BE2C (cell line): ENCODE measurements around the gene WWP2.
"Not testable (repeated sequence)": the region's sequence is repeated elsewhere in the genome, so short reads cannot be mapped to it uniquely, and the experiment has no call there.

Experiments used
- DNase-seq: peaks from one replicate; pipeline ENCODE4 v3.0.0-alpha.2; 2020
- H3K27me3 ChIP-seq: fragments of 250-450 bp; sonication (Bioruptor Pico); 2 replicates; pipeline ENCODE4 v1.5.1; 2020; ENCODE audit warnings: mild to moderate bottlenecking
- H3K36me3 ChIP-seq: fragments of 250-450 bp; sonication (Bioruptor Pico); 2 replicates; pipeline ENCODE4 v1.5.1; 2020; ENCODE audit warnings: mild to moderate bottlenecking
- H3K4me1 ChIP-seq: fragments of 250-450 bp; sonication (Bioruptor Pico); 2 replicates; pipeline ENCODE4 v1.5.1; 2020
- H3K4me3 ChIP-seq: 2 replicates; pipeline ENCODE4 v1.5.1; 2011; ENCODE audit warnings: low read depth, low read length
- H3K9me3 ChIP-seq: fragments of 250-450 bp; sonication (Bioruptor Pico); 2 replicates; pipeline ENCODE4 v1.5.1; 2020
- TF ChIP-seq, protein P1 (sequence below): IDR thresholded peaks from 2 replicates; pipeline ENCODE4 v1.5.1; 2012; ENCODE audit warnings: mild to moderate bottlenecking, low read depth, low read length

WWP2 gene

DNA sequence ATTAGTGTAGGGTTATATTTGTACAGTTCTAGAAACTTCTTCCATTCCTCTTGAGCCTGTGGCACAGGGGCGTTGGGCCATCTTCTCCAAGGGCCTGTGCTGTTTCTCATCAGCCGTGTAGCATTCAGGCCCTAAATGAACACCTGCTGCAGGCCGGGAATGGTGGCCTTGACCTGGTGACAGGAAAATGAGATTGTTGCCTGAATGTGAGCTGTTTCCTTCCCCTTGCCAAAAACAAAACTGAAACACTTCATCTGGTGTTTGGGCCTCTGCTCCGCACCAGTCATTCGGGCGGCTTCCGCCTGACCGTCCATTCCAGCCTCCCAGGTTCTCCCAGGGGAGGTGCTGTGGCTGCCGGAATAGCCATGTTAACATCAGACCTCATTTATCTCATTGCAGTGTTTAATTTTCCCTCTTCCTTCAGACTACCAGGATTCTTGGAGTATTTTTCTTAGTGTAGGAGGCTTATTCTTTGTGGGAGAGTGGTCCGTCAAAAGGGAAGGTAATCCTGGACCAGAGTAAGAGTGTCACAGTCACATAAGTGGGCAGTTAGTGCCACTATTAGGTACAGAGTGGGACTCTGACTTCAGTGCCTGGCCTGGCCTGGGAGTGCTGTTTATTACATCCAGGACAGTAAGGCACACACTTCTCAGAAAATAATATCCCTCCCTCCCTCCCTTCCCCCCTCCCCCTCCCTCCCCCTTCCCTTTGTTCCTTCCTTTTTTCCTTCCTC lies 61.9 kb downstream of the WWP2 start:
- peak; percentile 70 for DNase-seq
- Histone ChIP-seq H3K27me3 (no peaks in the 10 kb centered on the region; the same call in 1 of the 2 replicates), H3K4me1 (peaks cover 12% of the 10 kb centered on the region), H3K9me3 (no peaks in the 10 kb centered on the region), H3K4me3 (peak overlapping the region; percentile 1; the same call in 1 of the 2 replicates), H3K36me3 (no peaks in the 10 kb centered on the region)
- TF ChIP-seq, protein P1, sequence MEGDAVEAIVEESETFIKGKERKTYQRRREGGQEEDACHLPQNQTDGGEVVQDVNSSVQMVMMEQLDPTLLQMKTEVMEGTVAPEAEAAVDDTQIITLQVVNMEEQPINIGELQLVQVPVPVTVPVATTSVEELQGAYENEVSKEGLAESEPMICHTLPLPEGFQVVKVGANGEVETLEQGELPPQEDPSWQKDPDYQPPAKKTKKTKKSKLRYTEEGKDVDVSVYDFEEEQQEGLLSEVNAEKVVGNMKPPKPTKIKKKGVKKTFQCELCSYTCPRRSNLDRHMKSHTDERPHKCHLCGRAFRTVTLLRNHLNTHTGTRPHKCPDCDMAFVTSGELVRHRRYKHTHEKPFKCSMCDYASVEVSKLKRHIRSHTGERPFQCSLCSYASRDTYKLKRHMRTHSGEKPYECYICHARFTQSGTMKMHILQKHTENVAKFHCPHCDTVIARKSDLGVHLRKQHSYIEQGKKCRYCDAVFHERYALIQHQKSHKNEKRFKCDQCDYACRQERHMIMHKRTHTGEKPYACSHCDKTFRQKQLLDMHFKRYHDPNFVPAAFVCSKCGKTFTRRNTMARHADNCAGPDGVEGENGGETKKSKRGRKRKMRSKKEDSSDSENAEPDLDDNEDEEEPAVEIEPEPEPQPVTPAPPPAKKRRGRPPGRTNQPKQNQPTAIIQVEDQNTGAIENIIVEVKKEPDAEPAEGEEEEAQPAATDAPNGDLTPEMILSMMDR = no peak

DNA sequence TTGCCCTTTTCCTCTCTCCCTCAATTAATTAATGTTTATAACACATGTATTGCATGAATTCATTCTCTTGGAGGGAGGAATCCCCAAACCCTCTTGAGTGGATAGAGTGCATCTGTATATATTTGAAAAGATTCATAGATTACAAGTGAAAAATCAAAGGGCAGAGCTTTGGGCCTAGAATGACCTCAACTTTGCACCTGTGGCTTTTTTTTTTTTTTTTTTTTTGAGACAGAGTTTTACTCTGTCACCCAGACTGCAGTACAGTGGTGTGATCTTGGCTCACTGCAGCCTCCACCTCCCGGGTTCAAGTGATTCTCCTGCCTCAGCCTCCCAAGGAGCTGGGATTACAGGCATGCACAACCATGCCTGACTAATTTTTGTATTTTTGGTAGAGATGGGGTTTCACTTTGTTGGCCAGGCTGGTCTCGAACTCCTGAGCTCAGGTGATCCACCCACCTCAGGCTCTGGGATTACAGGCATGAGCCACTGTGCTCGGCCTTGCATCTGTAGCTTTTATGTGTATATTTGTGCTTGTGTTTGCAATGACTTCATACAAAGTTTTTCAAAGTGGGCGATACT lies 62.5 kb downstream of the WWP2 start:
- H3K27me3 ChIP-seq, H3K4me3 ChIP-seq, H3K9me3 ChIP-seq, DNase-seq, H3K36me3 ChIP-seq: not testable (repeated sequence)
- H3K4me1 ChIP-seq = peaks cover 12% of the 10 kb centered on the region

DNA sequence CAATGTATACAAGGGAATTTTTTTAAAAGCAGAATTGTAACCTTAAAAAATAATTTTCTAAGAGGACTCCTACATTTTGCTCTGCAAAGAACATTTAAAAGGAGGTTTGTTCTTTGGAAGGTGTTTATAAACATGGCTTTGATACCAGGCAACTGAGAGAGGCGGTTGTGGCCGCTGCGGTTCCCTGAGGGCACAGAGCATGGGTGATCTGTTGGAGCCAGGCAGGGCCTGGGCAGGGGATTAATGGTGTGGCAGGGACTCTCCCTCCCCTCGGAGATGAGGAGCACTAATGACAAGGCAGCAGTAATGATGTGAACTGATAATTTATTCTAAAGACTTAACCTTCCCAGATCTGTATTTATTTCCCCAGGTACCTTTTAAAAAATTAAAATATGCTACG lies 65.4 kb downstream of the WWP2 start:
- H3K4me3 ChIP-seq = no peak overlapping the region
- no peaks in the 10 kb centered on the region; the same call in 1 of the 2 replicates for H3K27me3 ChIP-seq
- H3K9me3 ChIP-seq = no peaks in the 10 kb centered on the region
- H3K36me3 ChIP-seq = no peaks in the 10 kb centered on the region
- TF ChIP-seq, protein P1 = no peak
- DNase-seq = peak; percentile 73
- peaks cover 12% of the 10 kb centered on the region for H3K4me1 ChIP-seq

DNA sequence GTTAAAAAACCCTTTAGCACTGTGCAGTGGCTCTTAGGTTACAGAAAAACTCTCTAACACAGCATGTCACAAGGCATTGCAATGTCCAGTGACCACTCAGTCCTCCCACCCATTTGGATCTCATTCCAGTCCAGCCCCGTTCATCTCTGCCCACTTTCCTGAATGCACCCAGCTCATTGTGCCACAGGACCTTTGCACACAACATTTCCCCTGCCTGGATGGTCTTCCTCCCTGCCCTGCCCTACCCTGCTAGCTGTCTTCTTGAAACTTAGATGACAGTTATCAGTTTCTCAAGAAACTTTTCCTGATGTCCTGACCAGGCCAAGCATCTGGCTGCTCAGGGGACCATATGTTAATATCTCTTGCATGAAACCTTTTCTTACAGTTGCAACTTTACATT lies 67.2 kb downstream of the WWP2 start:
- H3K4me1 ChIP-seq = peaks cover 16% of the 10 kb centered on the region
- no peaks in the 10 kb centered on the region for H3K27me3 ChIP-seq
- no peaks in the 10 kb centered on the region for H3K9me3 ChIP-seq
- no peak for DNase-seq
- no peaks in the 10 kb centered on the region for H3K36me3 ChIP-seq
- H3K4me3 ChIP-seq = no peak overlapping the region
- TF ChIP-seq, protein P1 = no peak

DNA sequence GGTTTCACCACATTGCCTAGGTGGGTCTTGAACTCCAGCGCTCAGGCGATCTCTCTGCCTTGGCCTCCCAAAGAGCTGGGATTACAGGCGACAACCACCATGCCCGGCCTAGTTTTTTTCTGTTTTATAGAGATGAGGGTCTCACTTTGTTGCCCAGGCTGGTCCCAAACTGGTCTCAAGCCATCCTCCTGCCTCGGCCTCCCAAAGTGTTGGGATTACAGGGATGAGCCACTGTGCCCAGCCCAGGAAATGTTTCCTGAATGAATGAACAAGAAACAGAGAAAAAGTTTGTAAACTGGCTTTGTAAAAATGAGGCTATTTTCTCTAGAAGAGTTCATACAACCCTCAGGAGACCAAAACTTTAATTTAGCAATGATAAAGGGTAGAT lies 68.0 kb downstream of the WWP2 start:
- no peaks in the 10 kb centered on the region for H3K9me3 ChIP-seq
- no peak overlapping the region for H3K4me3 ChIP-seq
- peaks cover 16% of the 10 kb centered on the region for H3K4me1 ChIP-seq
- H3K27me3 ChIP-seq = no peaks in the 10 kb centered on the region
- no peak for DNase-seq
- TF ChIP-seq, protein P1 = no peak
- no peaks in the 10 kb centered on the region for H3K36me3 ChIP-seq

DNA sequence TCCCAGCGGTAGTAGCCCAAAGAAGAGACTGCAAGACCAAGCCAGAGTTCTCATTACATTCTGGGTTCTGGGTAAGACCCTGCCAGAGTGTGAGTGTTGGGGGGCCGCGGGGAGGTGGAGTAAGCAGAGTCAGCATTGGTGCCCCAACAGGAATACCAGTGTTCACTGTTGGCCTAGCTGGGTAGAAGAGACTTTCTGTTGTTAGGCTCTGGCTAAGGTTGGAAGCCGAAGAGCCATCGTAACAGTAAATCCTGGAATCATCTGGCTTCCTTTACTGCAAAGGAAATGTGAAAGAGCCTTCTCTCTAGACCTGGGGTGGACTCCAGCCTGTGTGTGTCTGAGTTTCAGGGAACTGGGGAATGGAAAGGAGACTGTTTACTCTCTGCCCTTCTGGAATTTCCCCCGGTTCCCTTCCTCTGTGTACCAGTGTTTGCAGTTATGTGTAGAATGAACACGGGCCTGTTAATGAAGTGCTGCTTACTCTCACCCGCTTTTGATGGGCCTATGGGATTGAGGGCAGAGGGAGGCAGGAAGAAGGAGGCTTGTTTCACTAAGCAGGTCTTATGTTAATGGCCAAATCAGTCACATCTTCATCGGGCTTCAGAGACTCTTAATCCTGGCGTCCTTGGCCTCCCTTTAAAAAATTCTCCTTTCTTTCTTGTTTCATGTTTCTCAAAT lies 68.5 kb downstream of the WWP2 start:
- Histone ChIP-seq H3K36me3 (no peaks in the 10 kb centered on the region), H3K9me3 (no peaks in the 10 kb centered on the region), H3K27me3 (no peaks in the 10 kb centered on the region), H3K4me3 (no peak overlapping the region), H3K4me1 (peaks cover 16% of the 10 kb centered on the region)
- TF ChIP-seq, protein P1 = no peak
- DNase-seq = no peak
